NCI-H2196 treated with DMSO at 0.1 percent for 48 hours (cell line): ENCODE data around the gene SHH.

Experiments used
- DNase-seq: peaks from one replicate; lab custom pipeline; 2025; ENCODE audit not compliant: unreplicated experiment; lab: John Stamatoyannopoulos, UW

Gene SHH

DNA sequence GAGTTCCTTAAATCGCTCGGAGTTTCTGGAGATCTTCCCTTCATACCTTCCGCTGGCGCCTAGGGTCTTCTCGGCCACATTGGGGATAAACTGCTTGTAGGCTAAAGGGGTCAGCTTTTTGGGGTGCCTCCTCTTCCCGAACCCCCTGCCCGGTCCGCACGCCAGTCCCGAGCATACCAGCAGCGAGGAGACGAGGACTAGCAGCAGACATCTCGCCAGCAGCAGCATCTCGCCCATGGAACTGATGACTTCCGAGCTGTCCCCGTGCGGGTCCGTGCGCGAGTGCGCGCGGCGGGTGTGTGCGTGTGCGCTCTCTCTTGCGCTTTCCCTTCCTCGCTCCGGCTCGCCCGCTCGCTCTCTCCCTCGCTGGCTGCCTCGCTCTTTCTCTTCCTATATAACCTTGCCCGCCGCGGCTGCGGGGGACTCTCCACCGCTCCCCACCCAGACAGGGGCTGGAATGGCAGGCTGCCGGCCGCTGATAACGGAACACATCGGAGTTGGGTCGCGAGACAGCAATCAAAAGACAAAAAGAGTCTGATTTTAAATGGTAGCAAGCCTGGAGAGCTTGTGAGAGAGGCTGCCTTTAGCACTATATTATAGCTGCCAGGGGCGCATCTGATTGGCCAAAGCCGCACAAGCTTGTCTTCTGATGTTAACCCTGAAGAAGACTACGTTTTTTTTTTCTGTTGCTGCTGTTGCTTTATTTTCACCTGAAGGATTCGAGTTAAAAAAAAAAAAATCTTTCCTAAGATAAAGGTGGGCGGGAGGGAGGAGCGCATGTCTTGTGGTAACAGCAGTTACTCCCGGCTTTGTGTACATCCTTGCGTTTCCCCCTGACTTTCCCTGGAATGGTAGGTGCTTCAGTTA lies at the start of gene SHH:
SHH (minus strand) TSS at position 569 of the 867 bp plus-strand sequence; CDS start at position 228, 341 bp downstream.
- DNase-seq, result no peak

DNA sequence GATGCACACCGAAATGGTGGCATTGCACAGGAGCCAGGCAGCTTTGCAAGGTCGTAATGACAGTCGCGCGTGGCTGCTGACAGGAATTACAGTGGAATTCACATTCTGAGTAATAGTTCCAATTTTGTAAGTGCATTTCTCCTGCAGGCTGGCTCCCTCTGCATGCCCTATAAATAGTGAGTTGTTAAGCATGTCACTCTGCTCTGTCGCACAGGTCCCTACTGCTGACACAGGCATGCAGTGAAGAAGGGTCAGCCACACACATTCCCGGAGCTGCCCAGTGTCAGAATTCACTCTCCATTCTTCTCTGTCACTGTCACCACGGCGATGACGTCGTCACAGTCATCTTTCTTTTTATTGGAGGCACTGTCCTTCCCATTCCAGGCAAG lies 49.2 kb upstream of the SHH start:
- DNase-seq, result no peak

DNA sequence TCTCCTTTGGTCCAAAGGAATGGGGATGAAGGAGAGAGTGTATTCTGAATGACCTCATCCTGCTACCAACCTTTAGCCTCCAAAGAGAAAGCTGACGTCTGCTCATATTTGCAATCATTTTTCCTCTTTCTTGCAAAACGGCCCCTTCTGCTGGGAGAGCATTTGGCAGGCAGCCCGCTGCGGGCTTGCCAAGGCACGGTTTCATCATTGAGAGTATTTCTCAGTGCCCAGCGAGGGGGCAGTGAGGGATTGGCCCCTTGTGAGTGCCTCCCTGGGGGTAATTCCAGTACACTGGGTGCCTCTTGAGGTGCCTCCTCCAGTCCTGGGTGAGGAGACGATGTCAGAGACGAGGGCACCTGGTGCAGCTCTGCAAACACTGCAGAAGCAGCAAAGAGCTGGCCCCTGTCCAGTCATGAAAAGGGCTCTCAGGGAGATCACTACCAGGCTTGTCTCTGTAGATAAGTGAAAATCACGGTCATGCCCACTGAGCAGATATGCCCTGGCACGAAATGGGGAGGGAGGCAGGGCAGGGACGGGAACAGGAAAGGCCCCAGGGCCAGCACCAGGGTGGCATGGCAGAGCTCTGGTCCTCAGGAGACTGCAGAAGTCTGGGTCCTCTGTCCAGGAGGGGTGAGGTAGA lies 48.7 kb upstream of the SHH start:
- DNase-seq, result peak; percentile 1

DNA sequence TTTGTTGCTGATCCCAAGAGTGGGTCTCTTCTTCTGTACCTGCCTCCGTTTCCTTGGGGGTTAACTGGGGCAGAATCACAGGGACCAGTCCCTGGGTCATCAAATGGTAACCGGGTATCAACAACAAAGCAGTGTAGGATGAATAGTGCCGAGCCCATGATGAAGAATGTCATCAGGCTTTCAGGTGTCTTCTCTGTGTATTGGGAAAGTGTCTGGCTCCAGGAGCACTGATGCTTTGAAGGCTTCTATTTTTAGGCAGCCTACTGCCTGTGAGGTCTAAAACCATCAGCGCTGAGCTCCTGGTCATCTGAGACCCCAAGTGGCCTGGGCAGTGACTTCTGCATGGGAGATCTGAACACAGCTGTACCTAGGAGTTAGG lies 48.2 kb upstream of the SHH start:
- no peak for DNase-seq

DNA sequence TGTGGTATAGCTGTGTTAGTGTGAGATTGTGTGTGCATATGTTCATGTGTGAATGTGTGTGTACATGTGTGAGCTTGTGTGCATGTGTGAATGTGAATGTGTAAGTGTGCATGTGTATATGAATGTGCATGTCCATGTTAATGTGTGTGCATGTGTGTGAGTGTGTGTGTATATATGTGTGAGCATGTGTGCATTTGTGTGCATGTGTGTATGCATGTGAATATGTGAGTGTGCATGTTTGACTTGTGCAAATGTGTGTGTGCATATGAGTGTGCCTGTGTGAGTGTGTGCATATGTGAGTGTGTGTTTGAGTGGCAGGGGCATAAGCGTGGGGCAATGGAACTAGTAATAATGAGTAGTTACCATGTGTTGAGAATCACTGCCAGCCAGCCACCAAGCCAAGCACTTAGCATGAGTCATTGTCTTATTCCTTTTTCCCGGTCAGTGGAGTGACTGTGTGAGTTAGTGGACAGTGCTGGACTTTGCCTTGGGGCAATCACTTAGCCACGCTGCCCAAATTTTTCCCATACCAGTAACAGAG lies 46.3 kb upstream of the SHH start:
- DNase-seq, result no peak

DNA sequence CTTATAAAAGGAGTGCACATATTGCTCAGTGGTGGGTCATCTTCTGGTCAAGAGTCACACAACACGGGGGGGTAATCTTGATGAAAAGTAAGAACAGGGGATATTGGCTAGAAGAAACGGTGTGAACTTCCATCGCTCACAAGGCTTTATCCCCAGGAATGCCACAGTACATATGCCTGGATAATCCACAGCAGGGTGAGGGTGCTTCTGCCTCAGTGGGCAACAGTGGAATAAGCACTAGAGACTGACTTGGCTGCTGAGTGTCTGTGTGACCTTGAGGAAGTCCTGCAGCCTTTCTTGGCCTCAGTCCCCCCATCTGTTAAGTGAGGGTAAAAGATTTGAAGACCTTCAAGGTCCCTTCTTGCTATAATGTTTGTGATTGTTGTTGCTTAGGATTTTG lies 44.9 kb upstream of the SHH start:
- no peak for DNase-seq

DNA sequence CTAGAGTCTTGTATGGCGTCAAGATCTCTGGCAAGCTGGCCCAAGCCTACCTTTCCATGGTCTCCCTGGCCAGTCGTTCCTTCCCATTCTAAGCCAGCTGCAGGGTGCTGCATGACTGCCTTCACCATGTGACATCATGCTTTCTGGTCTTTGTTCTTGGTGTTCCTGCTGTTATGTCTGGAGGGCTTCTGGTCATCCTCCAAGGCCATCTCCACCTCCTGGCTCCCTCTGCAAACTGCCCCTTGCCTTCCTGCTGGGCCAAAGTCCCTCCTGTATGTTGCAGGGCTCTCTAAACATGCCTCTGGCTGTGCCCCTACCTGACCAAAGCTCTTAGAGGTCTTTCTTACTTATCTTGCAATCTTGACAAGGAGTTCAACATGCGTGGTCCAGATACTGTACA lies 44.4 kb upstream of the SHH start:
- no peak for DNase-seq

DNA sequence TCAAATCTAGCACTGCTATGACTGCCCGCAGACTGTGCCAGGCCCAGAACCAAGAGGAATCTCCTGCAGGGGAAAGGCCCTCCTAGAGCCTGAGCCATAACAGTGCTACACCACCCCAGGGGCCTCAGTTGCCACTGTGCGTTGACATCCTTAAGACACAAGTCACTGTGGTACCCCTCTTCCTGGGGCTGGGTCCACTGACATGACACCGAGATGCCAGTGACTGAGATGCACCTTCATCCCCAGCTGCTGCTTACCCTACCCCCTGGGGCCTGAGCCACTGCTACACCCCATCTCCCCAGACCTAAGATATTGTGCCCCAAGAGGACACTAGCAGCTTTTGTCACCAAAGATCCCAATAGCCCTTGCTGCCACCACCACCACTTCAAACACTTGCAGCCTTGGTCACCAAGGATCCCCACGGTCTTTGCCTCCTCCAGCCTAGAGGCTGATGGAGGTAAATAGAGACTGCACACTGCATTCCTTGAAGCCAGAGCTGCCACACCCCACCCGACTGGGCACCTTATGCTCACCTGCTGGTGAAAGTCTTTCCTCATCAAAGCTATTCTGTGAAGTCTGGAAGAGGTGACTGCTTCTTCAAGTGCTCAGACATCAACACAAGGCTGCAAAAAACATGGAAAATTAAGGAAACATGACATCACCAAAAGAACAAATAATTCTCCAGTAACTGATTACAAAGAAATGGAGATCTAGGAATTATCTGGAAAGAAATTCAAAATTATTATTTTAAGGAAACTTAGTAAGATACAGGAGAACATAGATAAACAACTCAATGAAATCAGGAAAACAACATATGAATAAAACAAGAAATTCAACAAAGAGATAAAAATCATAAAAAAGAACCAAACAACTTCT lies 40.4 kb upstream of the SHH start:
- DNase-seq, result no peak

DNA sequence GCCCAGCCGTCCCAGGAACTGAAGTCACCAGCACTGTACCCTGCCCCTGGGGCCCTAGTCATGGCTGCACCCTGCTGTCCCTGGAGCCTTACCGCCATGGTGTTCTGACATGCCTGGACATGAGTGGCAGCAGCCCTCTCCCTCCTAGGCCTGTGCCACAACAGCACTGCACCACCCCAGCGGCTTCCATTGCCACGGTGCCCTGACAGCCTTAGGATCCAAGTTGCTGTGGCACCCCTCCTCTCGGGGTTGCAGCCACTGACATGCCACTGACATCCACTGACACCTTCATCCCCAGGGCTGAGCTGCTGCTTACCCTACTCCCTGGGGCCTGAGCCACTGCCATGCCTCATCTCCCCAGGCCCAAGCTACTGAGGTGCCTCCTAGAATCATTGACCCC lies 39.6 kb upstream of the SHH start:
- DNase-seq, result no peak

DNA sequence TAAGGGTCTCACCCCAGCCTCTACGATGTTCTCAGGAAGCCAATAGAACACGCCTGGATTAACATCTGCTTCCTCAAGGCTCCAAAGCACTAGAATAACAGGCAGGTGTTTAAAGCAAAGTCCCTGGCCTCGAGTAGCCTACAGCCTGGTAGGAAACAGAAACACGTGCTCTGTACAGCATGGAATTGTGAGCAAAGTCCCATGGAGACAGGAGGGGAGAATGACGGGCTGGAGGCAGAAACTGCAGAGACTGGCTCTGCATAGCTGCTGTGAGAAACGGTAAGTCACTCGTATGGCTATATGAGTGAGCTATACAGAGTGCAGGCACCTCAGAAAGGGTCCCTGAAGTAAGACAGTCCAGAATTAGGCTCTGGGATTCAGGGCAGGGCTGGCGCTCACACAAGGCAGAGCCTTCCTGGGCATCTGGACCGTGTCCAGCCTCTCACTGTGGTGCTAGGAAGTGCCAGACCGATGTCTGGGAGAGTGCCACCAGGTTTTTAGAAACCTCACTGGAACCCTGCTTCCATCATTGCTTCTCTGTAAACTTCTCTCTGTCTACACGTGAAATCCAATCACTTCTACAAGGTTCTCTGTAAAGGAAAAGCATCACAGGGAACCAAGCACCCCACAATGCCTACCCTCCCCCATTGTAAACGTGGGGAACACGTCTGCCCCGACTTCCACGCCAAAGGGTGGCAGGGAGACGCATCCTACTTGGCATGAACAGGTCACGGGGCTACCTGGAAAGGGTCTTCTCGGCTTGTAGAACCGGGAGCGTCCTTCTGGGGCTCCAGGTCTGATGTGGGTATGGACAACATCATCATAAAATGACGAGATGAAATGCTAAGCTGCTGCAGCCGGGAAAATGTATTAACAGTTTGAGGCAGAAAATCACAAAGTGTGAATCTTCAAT lies 38.8 kb upstream of the SHH start:
- DNase-seq, result no peak

DNA sequence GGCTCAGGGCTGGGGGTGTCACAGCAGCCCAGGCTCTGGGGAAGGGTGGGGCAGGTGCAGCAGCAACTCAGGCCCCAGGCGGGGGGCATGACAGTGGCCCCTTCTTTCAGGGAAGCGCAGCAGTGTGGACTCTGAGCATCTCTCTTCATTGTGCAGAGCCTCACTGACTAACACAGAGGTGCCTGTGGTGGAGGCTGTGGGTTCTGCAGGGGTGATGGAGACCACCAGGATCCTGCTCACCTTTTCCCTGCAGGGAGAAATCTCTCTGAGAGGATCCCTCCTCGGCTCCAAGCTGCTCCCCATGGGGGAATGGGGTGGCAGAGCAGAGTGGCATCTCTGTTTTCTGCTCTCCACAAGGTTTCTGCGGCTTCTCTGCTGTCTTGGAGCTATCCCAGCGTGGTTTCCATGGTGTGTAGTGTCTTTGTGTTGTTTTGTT lies 37.8 kb upstream of the SHH start:
- no peak for DNase-seq

DNA sequence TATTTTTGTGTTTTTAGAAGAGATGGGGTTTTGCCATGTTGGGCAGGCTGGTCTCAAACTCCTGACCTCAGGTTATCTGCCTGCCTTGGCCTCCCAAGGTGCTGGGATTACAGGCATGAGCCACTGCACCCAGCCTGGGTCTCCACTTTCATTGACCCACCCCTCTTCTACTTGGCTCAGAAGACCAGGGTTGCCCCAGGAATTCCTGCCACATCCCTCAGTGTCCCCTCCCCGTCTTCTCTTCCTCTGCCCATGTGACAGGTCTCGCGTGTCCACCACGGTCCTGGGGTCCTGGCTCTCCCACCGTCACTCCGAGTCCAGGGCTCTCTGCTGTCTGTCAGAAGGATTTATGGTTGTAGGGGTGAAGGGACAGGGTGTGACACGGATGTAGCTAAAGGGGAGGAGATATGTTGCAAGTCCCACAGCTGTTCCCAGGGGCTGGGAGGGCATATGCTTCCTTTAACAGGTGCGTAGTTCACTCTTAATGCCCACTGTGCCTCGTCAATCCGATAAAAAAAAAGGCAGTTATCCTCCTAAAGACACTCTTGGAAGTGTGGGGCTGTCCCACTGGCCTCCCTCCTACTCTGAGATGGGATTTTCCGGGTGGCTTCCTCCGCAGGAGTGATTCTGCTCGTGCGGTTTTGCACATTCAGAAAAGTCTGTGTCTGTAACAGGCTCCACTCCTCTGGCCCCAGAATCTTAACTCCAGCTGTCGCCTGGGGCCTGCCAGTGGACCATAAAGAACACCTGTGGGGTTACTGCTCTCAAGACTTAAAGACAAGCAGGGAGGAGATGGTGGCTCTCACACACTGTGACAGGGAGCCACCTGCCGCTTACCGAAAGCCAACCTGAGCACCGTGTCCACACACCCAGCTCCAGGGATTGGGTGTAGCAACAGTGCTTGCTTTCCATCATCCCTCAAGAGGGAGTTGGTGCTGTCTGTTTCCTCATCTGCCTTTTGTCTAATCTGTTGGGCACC lies 36.7 kb upstream of the SHH start:
- no peak for DNase-seq

DNA sequence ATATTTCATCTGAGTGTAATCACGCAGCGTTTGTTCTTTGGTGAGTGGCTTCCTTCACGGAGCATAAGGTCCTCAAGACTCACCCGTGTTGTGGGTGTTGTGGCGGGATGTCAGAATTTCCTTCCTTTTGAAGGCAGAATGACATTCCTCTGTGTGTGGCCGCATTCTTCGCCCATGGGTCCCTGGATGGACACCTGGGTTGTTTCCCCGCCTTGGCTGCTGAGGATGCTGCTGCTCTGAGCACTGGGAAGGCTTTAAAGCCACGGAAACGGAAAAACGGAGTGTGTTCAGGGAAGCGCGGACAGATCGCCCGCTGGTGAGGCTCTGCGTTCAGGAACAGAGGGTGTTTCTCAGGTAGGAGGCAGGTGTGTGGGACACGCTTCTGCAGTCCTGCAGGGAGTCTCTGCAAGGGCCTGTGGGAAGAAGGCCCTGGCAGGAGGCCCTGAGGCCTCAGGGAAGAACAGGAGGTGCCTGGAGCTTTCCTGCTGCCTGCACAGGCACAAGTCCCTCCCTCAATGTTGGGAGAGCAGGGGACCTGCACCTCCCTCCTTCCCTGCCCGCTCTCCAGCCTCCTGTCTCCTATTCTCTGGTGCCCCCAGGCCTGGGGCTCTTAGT lies 35.7 kb upstream of the SHH start:
- DNase-seq, result no peak

DNA sequence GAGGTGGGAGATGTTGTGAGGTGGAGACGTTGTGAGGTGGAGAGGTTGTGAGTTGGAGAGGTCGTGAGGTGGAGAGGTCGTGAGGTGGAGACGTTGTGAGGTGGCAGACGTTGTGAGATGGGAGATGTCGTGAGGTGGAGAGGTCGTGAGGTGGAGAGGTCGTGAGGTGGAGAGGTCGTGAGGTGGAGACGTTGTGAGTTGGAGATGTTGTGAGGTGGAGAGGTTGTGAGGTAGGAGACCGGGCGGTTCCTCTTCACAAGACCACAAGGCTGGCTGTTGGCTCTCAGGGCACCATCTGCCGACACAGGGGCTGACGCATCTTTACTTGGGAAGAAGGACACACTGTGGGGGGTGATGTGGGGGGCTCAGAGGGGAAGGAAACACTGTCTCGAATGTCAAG lies 34.7 kb upstream of the SHH start:
- no peak for DNase-seq

DNA sequence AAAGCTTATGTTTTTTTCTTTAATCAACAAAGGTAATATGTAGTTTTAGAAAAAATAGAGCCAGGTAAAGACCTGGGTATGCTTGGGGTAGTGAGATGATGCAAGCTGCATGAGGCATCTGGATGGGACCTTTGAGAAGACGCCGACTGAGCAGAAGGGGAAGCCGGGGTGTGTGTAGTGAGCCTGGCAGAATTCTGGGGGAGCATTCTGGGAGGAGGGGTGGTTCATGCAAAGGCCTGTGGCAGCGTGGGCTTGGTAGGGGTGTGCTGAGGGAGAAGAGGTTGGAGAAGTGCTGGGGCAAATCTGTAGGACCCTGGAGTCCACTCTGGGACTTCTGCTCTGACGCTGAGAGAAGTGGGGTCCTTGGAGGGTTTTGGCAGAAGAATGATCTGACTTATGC lies 33.9 kb upstream of the SHH start:
- no peak for DNase-seq

DNA sequence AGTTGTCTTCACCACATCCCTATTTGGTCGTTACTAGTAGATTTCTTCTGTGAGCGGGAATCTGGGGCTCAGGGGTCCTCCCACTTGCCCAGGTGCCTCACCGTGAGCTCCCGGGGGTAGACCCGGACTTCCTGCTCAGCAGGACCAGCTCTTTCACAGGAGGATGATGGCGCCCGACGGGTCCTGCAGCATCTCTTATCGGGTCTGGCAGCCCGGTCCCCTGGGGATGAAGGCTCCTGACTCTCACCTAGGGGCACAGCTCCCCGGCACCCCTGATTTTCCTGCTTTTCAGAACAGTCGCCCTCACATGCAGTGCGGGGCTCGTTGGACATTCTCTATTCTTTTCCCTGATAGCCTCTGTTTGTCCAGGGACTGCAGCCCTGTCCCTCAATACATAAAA lies 33.0 kb upstream of the SHH start:
- no peak for DNase-seq

DNA sequence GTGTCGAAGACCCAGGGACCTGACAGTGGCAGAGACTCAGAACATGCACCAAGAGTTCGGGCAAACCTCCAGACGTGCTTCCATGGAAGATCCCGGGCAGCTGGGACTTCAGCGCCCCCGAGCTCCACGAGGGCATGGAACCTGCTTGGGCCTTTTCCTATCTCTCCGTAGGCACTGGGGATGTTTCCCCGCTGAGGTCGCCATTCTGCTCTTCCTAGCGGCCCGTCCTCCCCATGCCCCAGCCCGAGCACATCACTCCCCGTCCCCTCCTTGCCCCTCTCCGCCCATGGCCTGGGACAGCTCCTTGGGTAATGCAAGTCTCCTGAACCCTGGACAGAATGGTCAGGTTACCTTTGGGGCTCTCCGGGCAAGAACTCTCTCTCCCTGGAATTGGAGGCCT lies 32.3 kb upstream of the SHH start:
- no peak for DNase-seq

DNA sequence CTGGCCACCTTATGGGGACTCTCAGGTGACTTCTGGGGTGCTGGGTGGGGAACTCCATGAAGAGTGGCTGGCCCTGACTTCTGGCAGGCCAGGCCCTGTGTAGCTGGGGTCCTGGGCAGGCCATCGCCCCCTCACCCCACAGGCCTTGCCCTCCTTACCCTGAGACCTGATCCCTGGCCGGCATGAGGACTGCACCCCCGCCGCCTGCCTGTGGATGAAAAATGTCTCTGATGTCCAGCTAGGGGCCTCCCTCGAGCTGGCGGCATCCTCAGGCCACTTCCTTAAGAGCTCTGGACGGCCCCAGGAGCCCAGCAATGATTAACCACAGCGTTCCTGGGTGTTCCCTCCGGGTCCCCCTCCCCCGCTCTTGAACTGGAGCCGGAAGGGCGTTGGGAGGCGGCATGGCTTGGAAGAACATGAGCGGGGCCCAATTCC lies 31.8 kb upstream of the SHH start:
- DNase-seq, result no peak
